IPS DF 19.7 (cell line): ENCODE measurements around the gene TIGIT.
"Not testable (repeated sequence)": the region's sequence is repeated elsewhere in the genome, so short reads cannot be mapped to it uniquely, and the experiment has no call there.

Experiments
- DNase-seq: peaks from one replicate; pipeline ENCODE4 v3.0.0-alpha.2; 2013; ENCODE audit warnings: low read depth, low spot score

TIGIT gene

GRCh38 chr3:114293838-114294535 is at the start of gene TIGIT:
Gene TIGIT, plus strand, starts transcription at chr3:114294028. Its CDS starts 34 bp downstream, at chr3:114294062.
- no peak for DNase-seq

- no peak for DNase-seq
Measured at GRCh38 chr3:114252954-114253353, 40.9 kb upstream of the TIGIT start.

GRCh38 chr3:114253505-114253904 is 40.3 kb upstream of the TIGIT start:
- no peak for DNase-seq

GRCh38 chr3:114259566-114259965 is 34.3 kb upstream of the TIGIT start:
- no peak for DNase-seq

GRCh38 chr3:114260152-114260551 is 33.7 kb upstream of the TIGIT start:
- DNase-seq = no peak

GRCh38 chr3:114270019-114270418 is 23.8 kb upstream of the TIGIT start:
- no peak for DNase-seq

GRCh38 chr3:114272271-114272670 is 21.6 kb upstream of the TIGIT start:
- DNase-seq = no peak

GRCh38 chr3:114274929-114275328 is 18.9 kb upstream of the TIGIT start:
- no peak for DNase-seq

- not testable (repeated sequence) for DNase-seq
Measured at GRCh38 chr3:114276856-114277255, 17.0 kb upstream of the TIGIT start.

GRCh38 chr3:114284644-114285043 is 9.2 kb upstream of the TIGIT start:
- no peak for DNase-seq

- no peak for DNase-seq
Measured at GRCh38 chr3:114285648-114286230, 8.1 kb upstream of the TIGIT start.

- no peak for DNase-seq
Measured at GRCh38 chr3:114286266-114286665, 7.6 kb upstream of the TIGIT start.

GRCh38 chr3:114290911-114291901 is 2.6 kb upstream of the TIGIT start:
- DNase-seq = peak; percentile 80

GRCh38 chr3:114294940-114295480 is 1.2 kb downstream of the TIGIT start:
- DNase-seq = no peak

- DNase-seq = no peak
Measured at GRCh38 chr3:114295946-114296345, 2.1 kb downstream of the TIGIT start.

GRCh38 chr3:114299421-114299820 is 5.6 kb downstream of the TIGIT start:
- no peak for DNase-seq

- DNase-seq = no peak
Measured at GRCh38 chr3:114299941-114300624, 6.3 kb downstream of the TIGIT start.

- DNase-seq = no peak
Measured at GRCh38 chr3:114307222-114307830, 13.5 kb downstream of the TIGIT start.

GRCh38 chr3:114307832-114308231 is 14.0 kb downstream of the TIGIT start:
- no peak for DNase-seq

GRCh38 chr3:114308377-114308776 is 14.5 kb downstream of the TIGIT start:
- DNase-seq = no peak

- DNase-seq = no peak
Measured at GRCh38 chr3:114308830-114309229, 15.0 kb downstream of the TIGIT start.
